ENCODE results near the gene KCNE4. TPM values are rescaled to one million over a fixed set of nuclear protein-coding genes. Genes with fewer than 3 reads are reported as not detected.

Gene KCNE4
- polyA plus RNA-seq (ENCODE audit: insufficient read length in 3 of 3) = 10 to 100 TPM; 10.7 to 15.3 (median 13.5) TPM
- long read RNA-seq, donor 1, transcript KCNE4-201 (2 exons, 3,291 nt) = major isoform, 7 of 7 reads
- long read RNA-seq, donor 1, partial matches to known transcripts = 0 of 7 reads
- long read RNA-seq, donor 1, other reads (novel, unspliced or antisense) = 0 of 7 reads
- long read RNA-seq, donor 2, partial matches to known transcripts = 16 of 19 reads
- long read RNA-seq, donor 2, other reads (novel, unspliced or antisense) = 0 of 19 reads
- long read RNA-seq, donor 3, transcript KCNE4-201 (2 exons, 3,291 nt) = major isoform, 7 of 7 reads
- long read RNA-seq, donor 3, partial matches to known transcripts = 0 of 7 reads
- long read RNA-seq, donor 3, other reads (novel, unspliced or antisense) = 0 of 7 reads
- long read RNA-seq, donor 4, transcript KCNE4-201 (2 exons, 3,291 nt) = major isoform, 6 of 6 reads
- long read RNA-seq, donor 4, partial matches to known transcripts = 0 of 6 reads
- long read RNA-seq, donor 4, other reads (novel, unspliced or antisense) = 0 of 6 reads
- long read RNA-seq, donor 5, partial matches to known transcripts = 0 of 2 reads
- long read RNA-seq, donor 5, other reads (novel, unspliced or antisense) = 0 of 2 reads
- long read RNA-seq, donor 6, partial matches to known transcripts = 0 of 1 reads
- long read RNA-seq, donor 6, other reads (novel, unspliced or antisense) = 0 of 1 reads
- long read RNA-seq, donor 7, transcript KCNE4-201 (2 exons, 3,291 nt) = major isoform, 5 of 5 reads
- long read RNA-seq, donor 7, partial matches to known transcripts = 0 of 5 reads
- long read RNA-seq, donor 7, other reads (novel, unspliced or antisense) = 0 of 5 reads
- long read RNA-seq, donor 8, partial matches to known transcripts = 0 of 4 reads
- long read RNA-seq, donor 8, other reads (novel, unspliced or antisense) = 0 of 4 reads
- long read RNA-seq, donor 9, transcript KCNE4-201 (2 exons, 3,291 nt) = major isoform, 6 of 6 reads
- long read RNA-seq, donor 9, partial matches to known transcripts = 0 of 6 reads
- long read RNA-seq, donor 9, other reads (novel, unspliced or antisense) = 0 of 6 reads
- long read RNA-seq, donor 10, partial matches to known transcripts = 0 of 3 reads
- long read RNA-seq, donor 10, other reads (novel, unspliced or antisense) = 0 of 3 reads
- long read RNA-seq, donor 11 = 0 reads
- long read RNA-seq, donor 12, transcript KCNE4-201 (2 exons, 3,291 nt) = major isoform, 10 of 10 reads
- long read RNA-seq, donor 12, partial matches to known transcripts = 0 of 10 reads
- long read RNA-seq, donor 12, other reads (novel, unspliced or antisense) = 0 of 10 reads
- long read RNA-seq, donor 13, partial matches to known transcripts = 0 of 2 reads
- long read RNA-seq, donor 13, other reads (novel, unspliced or antisense) = 0 of 2 reads
- long read RNA-seq, donor 14 = 0 reads
- long read RNA-seq, donor 15, partial matches to known transcripts = 0 of 3 reads
- long read RNA-seq, donor 15, other reads (novel, unspliced or antisense) = 0 of 3 reads
- long read RNA-seq, donor 16, transcript KCNE4-201 (2 exons, 3,291 nt) = major isoform, 7 of 7 reads
- long read RNA-seq, donor 16, partial matches to known transcripts = 0 of 7 reads
- long read RNA-seq, donor 16, other reads (novel, unspliced or antisense) = 0 of 7 reads

GRCh38 chr2:223051693-223052289, at the start of gene KCNE4:
Gene KCNE4, plus strand, starts transcription at chr2:223052190. Its CDS starts 641 bp downstream, at chr2:223052831.
- peak; percentile 83 for DNase-seq

- DNase-seq = no peak
Measured at GRCh38 chr2:223003191-223003590, 48.8 kb upstream of the KCNE4 start.

GRCh38 chr2:223005496-223005895, 46.5 kb upstream of the KCNE4 start:
- no peak for DNase-seq

- DNase-seq = no peak
Measured at GRCh38 chr2:223007531-223007930, 44.5 kb upstream of the KCNE4 start.

GRCh38 chr2:223008162-223008561, 43.8 kb upstream of the KCNE4 start:
- no peak for DNase-seq

- DNase-seq = no peak
Measured at GRCh38 chr2:223008956-223009355, 43.0 kb upstream of the KCNE4 start.

GRCh38 chr2:223010641-223011040, 41.3 kb upstream of the KCNE4 start:
- no peak for DNase-seq

- DNase-seq = no peak
Measured at GRCh38 chr2:223012291-223012690, 39.7 kb upstream of the KCNE4 start.

- DNase-seq = no peak
Measured at GRCh38 chr2:223019390-223019930, 32.5 kb upstream of the KCNE4 start.

GRCh38 chr2:223019987-223020717, 31.8 kb upstream of the KCNE4 start:
- DNase-seq = no peak

- no peak for DNase-seq
Measured at GRCh38 chr2:223020971-223021675, 30.9 kb upstream of the KCNE4 start.

GRCh38 chr2:223026357-223027110, 25.5 kb upstream of the KCNE4 start:
- DNase-seq = no peak

- DNase-seq = no peak
Measured at GRCh38 chr2:223027442-223027841, 24.5 kb upstream of the KCNE4 start.

- DNase-seq = no peak
Measured at GRCh38 chr2:223029287-223029686, 22.7 kb upstream of the KCNE4 start.

GRCh38 chr2:223032187-223033142, 19.5 kb upstream of the KCNE4 start:
- no peak for DNase-seq

GRCh38 chr2:223034221-223034975, 17.6 kb upstream of the KCNE4 start:
- no peak for DNase-seq
